Naive thymus-derived CD8-positive, alpha-beta T cell (primary cell): ENCODE results near the gene ACOT12. TPM values are rescaled to one million over a fixed set of nuclear protein-coding genes. Genes with fewer than 3 reads are reported as not detected.
A peak's percentile ranks its signal among the peaks of the same experiment; 100 is the strongest.

Experiments used
- ATAC-seq, 2 donors: fragments of 150-1000 bp; cut with Tn5 transposase in 1 of 2; sonication (Bioruptor Pico), chemical (Tn5 transposase) in 1 of 2; 1 replicate in 1 of 2; 2 replicates in 1 of 2; pipeline ENCODE4 v1.10.0; 2021; ENCODE audit warnings: mild to moderate bottlenecking in 2 of 2, moderate library complexity in 2 of 2
- POLR2A ChIA-PET: fragments of 350-600 bp; sonication (Branson Sonifier 250); formaldehyde crosslinking; loops from one replicate; lab custom pipeline; 2021; ENCODE audit warnings: antibody characterized with exemption; lab: Charles Lee
- DNase-seq, 10 donors: peaks; one replicate each; pipeline versions ENCODE4 v3.0.0 to v3.0.0-alpha.2; 2020 to 2022
- H3K27ac Mint-ChIP-seq, 10 donors: one replicate each; pipeline ENCODE4 v1.8.0; 2020 to 2022; ENCODE audit warnings: mild to moderate bottlenecking in 10 of 10, mixed read lengths in 10 of 10, moderate library complexity in 4 of 10, inconsistent platforms in 1 of 10
- H3K27me3 Mint-ChIP-seq, 5 donors: one replicate each; pipeline ENCODE4 v1.8.0; 2021 to 2022; ENCODE audit warnings: mixed read lengths in 5 of 5
- H3K36me3 Mint-ChIP-seq, 3 donors: one replicate each; pipeline ENCODE4 v1.8.0; 2020 to 2022; ENCODE audit warnings: mixed read lengths in 3 of 3, mild to moderate bottlenecking in 2 of 3, inconsistent platforms in 1 of 3
- H3K4me1 Mint-ChIP-seq, 4 donors: one replicate each; pipeline ENCODE4 v1.8.0; 2021 to 2022; ENCODE audit warnings: mixed read lengths in 4 of 4
- H3K4me3 Mint-ChIP-seq, 10 donors: one replicate each; pipeline ENCODE4 v1.8.0; 2020 to 2022; ENCODE audit warnings: mild to moderate bottlenecking in 10 of 10, mixed read lengths in 10 of 10, moderate library complexity in 6 of 10, inconsistent platforms in 1 of 10
- H3K9me3 Mint-ChIP-seq, 9 donors: one replicate each; pipeline ENCODE4 v1.8.0; 2020 to 2022; ENCODE audit warnings: mixed read lengths in 9 of 9, mild to moderate bottlenecking in 3 of 9, inconsistent platforms in 1 of 9, moderate library complexity in 1 of 9
- polyA plus RNA-seq, 3 donors: library from polyadenylated mRNA; unstranded; fragments of 300-500 nt; fragmentation: Illumina TruSeq; gene quantifications; one replicate each; pipeline ENCODE4 v1.2.3, GENCODE V29; 2021
- total RNA-seq, 8 experiments: library from RNA in 2 of 8; stranded (reverse) in 2 of 8; gene quantifications; one replicate each; pipeline ENCODE4 v1.2.3 and lab custom pipeline; 2021 to 2026

Gene ACOT12
- total and polyA plus RNA-seq, 5 experiments from 2014 or later = not detected

- H3K36me3 Mint-ChIP-seq = peaks cover 0 to 6% (median 3%) of the 10 kb centered on the region in 3 donors
- no peak for DNase-seq
- no peak for ATAC-seq
- peak overlapping the region in 8 of 10 donors; percentile 6 to 70 (median 54) for H3K4me3 Mint-ChIP-seq
- POLR2A ChIA-PET = no interaction called here
- peaks cover 39 to 72% (median 64%) of the 10 kb centered on the region in 5 donors for H3K27me3 Mint-ChIP-seq
- peaks cover 0 to 8% (median 0%) of the 10 kb centered on the region in 9 donors for H3K9me3 Mint-ChIP-seq
- no peak overlapping the region for H3K27ac Mint-ChIP-seq
- H3K4me1 Mint-ChIP-seq = peaks cover 0 to 12% (median 5%) of the 10 kb centered on the region in 4 donors
Measured at GRCh38 chr5:81393430-81393782, 528 bp downstream of the ACOT12 start.

GRCh38 chr5:81389025-81389424 lies 4.9 kb downstream of the ACOT12 start:
- peaks cover 0 to 7% (median 5%) of the 10 kb centered on the region in 4 donors for H3K4me1 Mint-ChIP-seq
- DNase-seq = no peak
- no peak overlapping the region for H3K4me3 Mint-ChIP-seq
- no peak overlapping the region for H3K27ac Mint-ChIP-seq
- H3K36me3 Mint-ChIP-seq = no peaks in the 10 kb centered on the region
- ATAC-seq = no peak
- POLR2A ChIA-PET = no interaction called here
- H3K27me3 Mint-ChIP-seq = peaks cover 30 to 55% (median 39%) of the 10 kb centered on the region in 5 donors
- peaks cover 0 to 4% (median 0%) of the 10 kb centered on the region in 9 donors for H3K9me3 Mint-ChIP-seq

GRCh38 chr5:81388169-81388568 lies 5.8 kb downstream of the ACOT12 start:
- no peaks in the 10 kb centered on the region for H3K36me3 Mint-ChIP-seq
- H3K9me3 Mint-ChIP-seq = peaks cover 0 to 4% (median 0%) of the 10 kb centered on the region in 9 donors
- ATAC-seq (no peak), DNase-seq (no peak)
- no peak overlapping the region for H3K27ac Mint-ChIP-seq
- peaks cover 28 to 48% (median 35%) of the 10 kb centered on the region in 5 donors for H3K27me3 Mint-ChIP-seq
- H3K4me3 Mint-ChIP-seq = no peak overlapping the region
- H3K4me1 Mint-ChIP-seq = peaks cover 0 to 3% (median 0%) of the 10 kb centered on the region in 4 donors
- POLR2A ChIA-PET = no interaction called here

- no peaks in the 10 kb centered on the region for H3K4me1 Mint-ChIP-seq
- H3K36me3 Mint-ChIP-seq = no peaks in the 10 kb centered on the region
- no peak for ATAC-seq
- POLR2A ChIA-PET = interaction anchor here (0.7 kb wide), 1 partner anchor 11 kb away, joined by 4 read pairs; no protein-coding TSS in a partner anchor
- DNase-seq = no peak
- no peak overlapping the region for H3K4me3 Mint-ChIP-seq
- H3K9me3 Mint-ChIP-seq = peaks cover 0 to 2% (median 0%) of the 10 kb centered on the region in 9 donors
- H3K27ac Mint-ChIP-seq = no peak overlapping the region
- peaks cover 5 to 10% (median 8%) of the 10 kb centered on the region in 5 donors for H3K27me3 Mint-ChIP-seq
Measured at GRCh38 chr5:81383867-81384266, 10.1 kb downstream of the ACOT12 start.

- no peak for ATAC-seq
- Mint-ChIP-seq H3K27ac (no peak overlapping the region), H3K4me1 (peaks cover 0 to 2% (median 0%) of the 10 kb centered on the region in 4 donors), H3K36me3 (no peaks in the 10 kb centered on the region), H3K27me3 (peaks cover 2 to 25% (median 14%) of the 10 kb centered on the region in 5 donors), H3K4me3 (no peak overlapping the region), H3K9me3 (peaks cover 0 to 3% (median 0%) of the 10 kb centered on the region in 9 donors)
- no peak for DNase-seq
- POLR2A ChIA-PET = no interaction called here
Measured at GRCh38 chr5:81371354-81371876, 22.5 kb downstream of the ACOT12 start.

GRCh38 chr5:81370912-81371311 lies 23.0 kb downstream of the ACOT12 start:
- H3K36me3 Mint-ChIP-seq = no peaks in the 10 kb centered on the region
- no peak overlapping the region for H3K27ac Mint-ChIP-seq
- POLR2A ChIA-PET = no interaction called here
- ATAC-seq (no peak), DNase-seq (no peak)
- H3K4me3 Mint-ChIP-seq = no peak overlapping the region
- no peaks in the 10 kb centered on the region for H3K4me1 Mint-ChIP-seq
- H3K27me3 Mint-ChIP-seq = peaks cover 2 to 20% (median 14%) of the 10 kb centered on the region in 5 donors
- no peaks in the 10 kb centered on the region for H3K9me3 Mint-ChIP-seq

- POLR2A ChIA-PET = no interaction called here
- Mint-ChIP-seq H3K4me3 (no peak overlapping the region), H3K9me3 (no peaks in the 10 kb centered on the region), H3K36me3 (no peaks in the 10 kb centered on the region), H3K27me3 (peaks cover 0 to 1% (median 0%) of the 10 kb centered on the region in 5 donors), H3K27ac (no peak overlapping the region), H3K4me1 (no peaks in the 10 kb centered on the region)
- ATAC-seq (no peak), DNase-seq (no peak)
Measured at GRCh38 chr5:81365541-81365940, 28.4 kb downstream of the ACOT12 start.

- POLR2A ChIA-PET = no interaction called here
- peaks cover 0 to 8% (median 2%) of the 10 kb centered on the region in 5 donors for H3K27me3 Mint-ChIP-seq
- no peak for ATAC-seq
Measured at GRCh38 chr5:81363093-81363871, 30.7 kb downstream of the ACOT12 start.

GRCh38 chr5:81361600-81361999 lies 32.3 kb downstream of the ACOT12 start:
- ATAC-seq (no peak), DNase-seq (no peak)
- Mint-ChIP-seq H3K9me3 (no peaks in the 10 kb centered on the region), H3K4me3 (no peak overlapping the region), H3K27me3 (peaks cover 0 to 8% (median 2%) of the 10 kb centered on the region in 5 donors), H3K36me3 (no peaks in the 10 kb centered on the region), H3K27ac (no peak overlapping the region), H3K4me1 (no peaks in the 10 kb centered on the region)
- POLR2A ChIA-PET = no interaction called here

More at GRCh38 chr5:81363093-81363871, 30.7 kb downstream of the ACOT12 start:
- Mint-ChIP-seq H3K4me3 (no peak overlapping the region), H3K9me3 (no peaks in the 10 kb centered on the region), H3K36me3 (no peaks in the 10 kb centered on the region), H3K4me1 (no peaks in the 10 kb centered on the region), H3K27ac (no peak overlapping the region)
- no peak for DNase-seq

- POLR2A ChIA-PET = no interaction called here
- ATAC-seq = no peak
- no peak overlapping the region for H3K27ac Mint-ChIP-seq
Measured at GRCh38 chr5:81360640-81361039, 33.3 kb downstream of the ACOT12 start.

GRCh38 chr5:81359881-81360280 lies 34.1 kb downstream of the ACOT12 start:
- POLR2A ChIA-PET = no interaction called here
- Mint-ChIP-seq H3K9me3 (no peaks in the 10 kb centered on the region), H3K27me3 (peaks cover 0 to 8% (median 2%) of the 10 kb centered on the region in 5 donors), H3K4me1 (no peaks in the 10 kb centered on the region), H3K4me3 (no peak overlapping the region), H3K36me3 (no peaks in the 10 kb centered on the region), H3K27ac (no peak overlapping the region)
- DNase-seq (no peak), ATAC-seq (no peak)

More at GRCh38 chr5:81360640-81361039, 33.3 kb downstream of the ACOT12 start:
- H3K36me3 Mint-ChIP-seq = no peaks in the 10 kb centered on the region
- H3K4me1 Mint-ChIP-seq = no peaks in the 10 kb centered on the region
- peaks cover 0 to 8% (median 2%) of the 10 kb centered on the region in 5 donors for H3K27me3 Mint-ChIP-seq
- DNase-seq = no peak
- no peaks in the 10 kb centered on the region for H3K9me3 Mint-ChIP-seq
- no peak overlapping the region for H3K4me3 Mint-ChIP-seq

GRCh38 chr5:81359108-81359507 lies 34.8 kb downstream of the ACOT12 start:
- peaks cover 0 to 8% (median 2%) of the 10 kb centered on the region in 5 donors for H3K27me3 Mint-ChIP-seq
- DNase-seq (no peak), ATAC-seq (no peak)
- H3K36me3 Mint-ChIP-seq = no peaks in the 10 kb centered on the region
- POLR2A ChIA-PET = no interaction called here
- H3K4me3 Mint-ChIP-seq = no peak overlapping the region
- H3K4me1 Mint-ChIP-seq = no peaks in the 10 kb centered on the region
- no peaks in the 10 kb centered on the region for H3K9me3 Mint-ChIP-seq
- H3K27ac Mint-ChIP-seq = no peak overlapping the region
